ENCODE measurements around the gene FEZ2.

- TF ChIP-seq USF2 (IDR thresholded peaks at IDR 0.05; ENCODE audit: borderline replicate concordance, low read depth, low read length) (no peak), SMC3 (IDR thresholded peaks at IDR 0.05; ENCODE audit: low read depth, low read length) (no peak), EP300 (IDR thresholded peaks at IDR 0.05; ENCODE audit: borderline replicate concordance in 1 of 2, low read depth in 1 of 2, low read length in 1 of 2) (no peak)
Measured at GRCh38 chr2:36607947-36608346, 10.0 kb upstream of the FEZ2 start.
